OCI-LY3 (cell line): ENCODE measurements around the gene CTDSPL2.

Experiments used
- H2AFZ ChIP-seq: fragments of 200-600, 300-600 bp; shearing (Covaris generic); 2 replicates; pipeline ENCODE4 v1.6.0; 2014; ENCODE audit warnings: antibody characterized with exemption, low read depth, low read length
- H3K27ac ChIP-seq: fragments of 200-600, 300-600 bp; sonication (generic); 2 replicates; pipeline ENCODE4 v1.5.1; 2014; ENCODE audit warnings: mild to moderate bottlenecking, low read length, moderate library complexity, mixed read lengths
- H3K27me3 ChIP-seq: fragments of 200-600, 300-600 bp; sonication (generic); 2 replicates; pipeline ENCODE4 v1.6.1; 2014; ENCODE audit warnings: low read depth, low read length, mixed read lengths
- H3K36me3 ChIP-seq: fragments of 200-600, 300-600 bp; sonication (generic); replicated peaks from 2 replicates; pipeline ENCODE3; 2014; ENCODE audit warnings: low read depth, low read length, mixed read lengths
- H3K4me1 ChIP-seq: fragments of 300-600, 200-600 bp; sonication (generic); 2 replicates; pipeline ENCODE4 v1.6.1; 2014; ENCODE audit warnings: low read length, mixed read lengths
- H3K4me2 ChIP-seq: fragments of 200-600, 300-600 bp; sonication (generic); 2 replicates; pipeline ENCODE4 v1.6.1; 2014; ENCODE audit warnings: low read length, mixed read lengths
- H3K4me3 ChIP-seq: fragments of 300-600, 200-600 bp; sonication (generic); 2 replicates; pipeline ENCODE4 v1.5.1; 2014; ENCODE audit warnings: antibody characterized with exemption, mild to moderate bottlenecking, low read length, moderate library complexity
- H3K79me2 ChIP-seq: fragments of 300-600, 200-600 bp; shearing (Covaris generic); 2 replicates; pipeline ENCODE4 v1.6.1; 2014; ENCODE audit warnings: mild to moderate bottlenecking, low read length, mixed read lengths
- H3K9ac ChIP-seq: fragments of 300-600, 200-600 bp; shearing (Covaris generic); 2 replicates; pipeline ENCODE4 v1.6.0; 2014; ENCODE audit warnings: mild to moderate bottlenecking, low read length, moderate library complexity
- H3K9me3 ChIP-seq: fragments of 200-600, 300-600 bp; shearing (Covaris generic); 2 replicates; pipeline ENCODE4 v1.6.1; 2014; ENCODE audit warnings: low read length, mixed read lengths; ENCODE audit not compliant: insufficient read depth
- H4K20me1 ChIP-seq: fragments of 200-600, 300-600 bp; sonication (generic); 2 replicates; pipeline ENCODE4 v1.6.1; 2016; ENCODE audit warnings: low read length, mixed read lengths; ENCODE audit not compliant: insufficient read depth
- CTCF ChIP-seq: fragments of 200-600, 300-600 bp; sonication (generic); IDR thresholded peaks from 2 replicates; pipeline ENCODE4 v1.5.1; 2014; ENCODE audit warnings: antibody characterized with exemption, low read length, low read depth
- EZH2phosphoT487 ChIP-seq: fragments of 200-600 bp; shearing (Covaris generic); IDR thresholded peaks from 2 replicates; pipeline ENCODE4 v1.6.1; 2018; ENCODE audit warnings: antibody characterized with exemption, mixed run types, low read depth

CTDSPL2 gene

DNA sequence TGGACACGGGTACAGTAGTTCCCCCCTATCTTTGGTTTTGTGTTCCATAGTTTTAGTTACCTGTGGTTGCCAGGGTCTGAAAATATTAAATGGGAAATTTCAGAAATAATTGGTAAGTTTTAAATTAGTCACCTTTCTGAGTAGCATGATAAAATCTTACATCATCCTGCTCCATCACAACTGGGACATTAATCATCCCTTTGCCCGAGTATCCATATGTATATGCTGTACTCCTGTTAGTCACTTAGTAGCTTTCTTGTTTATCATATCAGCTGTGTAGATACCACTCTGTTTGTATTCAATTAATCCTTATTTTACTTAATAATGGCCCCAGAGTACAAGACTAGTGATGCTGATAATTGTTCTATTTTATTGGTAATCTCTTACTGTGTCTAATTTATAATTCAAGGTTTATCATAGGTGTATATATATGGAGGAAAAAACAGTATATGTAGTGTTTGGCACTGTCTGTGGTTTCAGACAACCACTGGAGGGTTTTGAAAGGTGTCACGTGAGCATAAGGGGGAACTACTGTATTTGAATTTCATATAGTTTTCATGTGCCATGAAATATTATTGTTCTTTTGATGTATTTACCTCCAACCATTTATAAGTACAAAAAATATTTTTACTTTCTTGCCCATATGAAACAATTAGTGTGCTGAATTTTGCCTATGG is 41.4 kb downstream of the CTDSPL2 start:
- no peak overlapping the region for H3K4me2 ChIP-seq
- H3K9ac ChIP-seq, result no peak overlapping the region
- no peaks in the 10 kb centered on the region for H3K27me3 ChIP-seq
- no peak overlapping the region for H3K27ac ChIP-seq
- no peak overlapping the region for H3K4me3 ChIP-seq
- TF ChIP-seq CTCF, result no peak
- no peak for TF ChIP-seq EZH2phosphoT487
- peaks cover 3% of the 10 kb centered on the region for H4K20me1 ChIP-seq
- peaks cover 8% of the 10 kb centered on the region for H3K4me1 ChIP-seq
- H2AFZ ChIP-seq, result no peak overlapping the region
- peaks cover 16% of the 10 kb centered on the region; the same call in 1 of the 2 replicates for H3K79me2 ChIP-seq
- peaks cover 33% of the 10 kb centered on the region for H3K36me3 ChIP-seq
- H3K9me3 ChIP-seq, result no peaks in the 10 kb centered on the region

GRCh38 chr15:44471885-44472455 is 44.5 kb downstream of the CTDSPL2 start:
- no peaks in the 10 kb centered on the region for H3K9me3 ChIP-seq
- H3K4me2 ChIP-seq, result no peak overlapping the region
- H3K27me3 ChIP-seq, result no peaks in the 10 kb centered on the region
- H3K4me1 ChIP-seq, result peaks cover 8% of the 10 kb centered on the region
- H2AFZ ChIP-seq, result no peak overlapping the region
- peaks cover 23% of the 10 kb centered on the region for H3K36me3 ChIP-seq
- H3K4me3 ChIP-seq, result no peak overlapping the region
- H4K20me1 ChIP-seq, result peaks cover 3% of the 10 kb centered on the region
- H3K27ac ChIP-seq, result no peak overlapping the region
- TF ChIP-seq CTCF (no peak), EZH2phosphoT487 (no peak)
- no peak overlapping the region for H3K9ac ChIP-seq
- H3K79me2 ChIP-seq, result peaks cover 9% of the 10 kb centered on the region; the same call in 1 of the 2 replicates

GRCh38 chr15:44479343-44479742 is 51.9 kb downstream of the CTDSPL2 start:
- TF ChIP-seq CTCF (no peak), EZH2phosphoT487 (no peak)
- H2AFZ ChIP-seq, result no peak overlapping the region
- H3K4me1 ChIP-seq, result no peaks in the 10 kb centered on the region
- H3K27ac ChIP-seq, result no peak overlapping the region
- no peak overlapping the region for H3K4me2 ChIP-seq
- peaks cover 33% of the 10 kb centered on the region for H3K79me2 ChIP-seq
- peaks cover 20% of the 10 kb centered on the region for H4K20me1 ChIP-seq
- H3K36me3 ChIP-seq, result no peaks in the 10 kb centered on the region
- H3K27me3 ChIP-seq, result no peaks in the 10 kb centered on the region
- H3K9ac ChIP-seq, result no peak overlapping the region
- no peak overlapping the region for H3K4me3 ChIP-seq
- no peaks in the 10 kb centered on the region for H3K9me3 ChIP-seq

- Histone ChIP-seq H3K79me2 (peaks cover 38% of the 10 kb centered on the region), H3K36me3 (peaks cover 4% of the 10 kb centered on the region), H3K9me3 (no peaks in the 10 kb centered on the region), H3K4me2 (no peak overlapping the region), H2AFZ (no peak overlapping the region), H3K27ac (no peak overlapping the region), H3K27me3 (no peaks in the 10 kb centered on the region), H4K20me1 (peaks cover 20% of the 10 kb centered on the region), H3K4me1 (peaks cover 9% of the 10 kb centered on the region), H3K4me3 (no peak overlapping the region), H3K9ac (no peak overlapping the region)
- TF ChIP-seq CTCF, result no peak
- TF ChIP-seq EZH2phosphoT487, result no peak
Measured at GRCh38 chr15:44482090-44482489, 54.7 kb downstream of the CTDSPL2 start.
